WTC11 (cell line): ENCODE data around the gene MYO16.

ENCODE experiments used
- TF ChIP-seq, protein P1 (sequence below): fragments of 200-600 bp; IDR thresholded peaks from 2 replicates; pipeline ENCODE4 v1.8.0; 2022; ENCODE audit warnings: antibody characterized with exemption
- TF ChIP-seq, protein P2 (sequence below): sonication (generic); formaldehyde crosslinking; IDR thresholded peaks from 2 replicates; pipeline ENCODE4 v1.8.1; 2023; ENCODE audit warnings: mild to moderate bottlenecking, missing genetic modification reagents, moderate library complexity
- TF ChIP-seq, protein P3 (sequence below): sonication (generic); formaldehyde crosslinking; IDR thresholded peaks from 2 replicates; pipeline ENCODE4 v1.8.0; 2022; ENCODE audit warnings: mild to moderate bottlenecking, missing genetic modification reagents

DNA sequence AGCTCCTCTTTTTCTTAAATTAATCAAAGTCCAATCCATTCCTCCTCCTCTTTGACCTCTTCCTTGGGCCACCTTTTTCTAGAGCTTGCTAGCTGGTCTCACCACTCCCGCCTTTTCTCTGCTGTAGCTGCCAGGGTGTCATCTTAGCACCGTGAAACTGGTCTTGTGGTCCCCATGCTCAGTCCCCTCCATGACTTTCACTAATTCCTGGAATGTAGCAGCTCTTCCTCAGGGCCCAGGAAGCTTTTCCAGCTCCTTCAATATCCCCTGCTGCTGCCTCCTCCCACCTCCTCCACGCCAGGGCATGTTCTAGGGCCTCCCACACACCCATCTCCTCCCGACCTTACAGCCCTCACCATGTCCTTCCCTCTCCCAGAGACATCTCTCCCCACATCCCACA is 222.2 kb downstream of the MYO16 start:
- TF ChIP-seq, protein P1, sequence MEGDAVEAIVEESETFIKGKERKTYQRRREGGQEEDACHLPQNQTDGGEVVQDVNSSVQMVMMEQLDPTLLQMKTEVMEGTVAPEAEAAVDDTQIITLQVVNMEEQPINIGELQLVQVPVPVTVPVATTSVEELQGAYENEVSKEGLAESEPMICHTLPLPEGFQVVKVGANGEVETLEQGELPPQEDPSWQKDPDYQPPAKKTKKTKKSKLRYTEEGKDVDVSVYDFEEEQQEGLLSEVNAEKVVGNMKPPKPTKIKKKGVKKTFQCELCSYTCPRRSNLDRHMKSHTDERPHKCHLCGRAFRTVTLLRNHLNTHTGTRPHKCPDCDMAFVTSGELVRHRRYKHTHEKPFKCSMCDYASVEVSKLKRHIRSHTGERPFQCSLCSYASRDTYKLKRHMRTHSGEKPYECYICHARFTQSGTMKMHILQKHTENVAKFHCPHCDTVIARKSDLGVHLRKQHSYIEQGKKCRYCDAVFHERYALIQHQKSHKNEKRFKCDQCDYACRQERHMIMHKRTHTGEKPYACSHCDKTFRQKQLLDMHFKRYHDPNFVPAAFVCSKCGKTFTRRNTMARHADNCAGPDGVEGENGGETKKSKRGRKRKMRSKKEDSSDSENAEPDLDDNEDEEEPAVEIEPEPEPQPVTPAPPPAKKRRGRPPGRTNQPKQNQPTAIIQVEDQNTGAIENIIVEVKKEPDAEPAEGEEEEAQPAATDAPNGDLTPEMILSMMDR: no peak
- TF ChIP-seq, protein P2, sequence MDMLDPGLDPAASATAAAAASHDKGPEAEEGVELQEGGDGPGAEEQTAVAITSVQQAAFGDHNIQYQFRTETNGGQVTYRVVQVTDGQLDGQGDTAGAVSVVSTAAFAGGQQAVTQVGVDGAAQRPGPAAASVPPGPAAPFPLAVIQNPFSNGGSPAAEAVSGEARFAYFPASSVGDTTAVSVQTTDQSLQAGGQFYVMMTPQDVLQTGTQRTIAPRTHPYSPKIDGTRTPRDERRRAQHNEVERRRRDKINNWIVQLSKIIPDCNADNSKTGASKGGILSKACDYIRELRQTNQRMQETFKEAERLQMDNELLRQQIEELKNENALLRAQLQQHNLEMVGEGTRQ (CRISPR knock-in tag): no peak
- TF ChIP-seq, protein P3, sequence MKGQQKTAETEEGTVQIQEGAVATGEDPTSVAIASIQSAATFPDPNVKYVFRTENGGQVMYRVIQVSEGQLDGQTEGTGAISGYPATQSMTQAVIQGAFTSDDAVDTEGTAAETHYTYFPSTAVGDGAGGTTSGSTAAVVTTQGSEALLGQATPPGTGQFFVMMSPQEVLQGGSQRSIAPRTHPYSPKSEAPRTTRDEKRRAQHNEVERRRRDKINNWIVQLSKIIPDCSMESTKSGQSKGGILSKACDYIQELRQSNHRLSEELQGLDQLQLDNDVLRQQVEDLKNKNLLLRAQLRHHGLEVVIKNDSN (CRISPR knock-in tag): no peak
